Muscle of back (tissue), 11 donors: ENCODE measurements around the gene CACNB2. TPM values are rescaled to one million over a fixed set of nuclear protein-coding genes. Genes with fewer than 3 reads are reported as not detected.

Experiments
- DNase-seq, 3 donors: peaks; one replicate each; pipeline versions ENCODE4 v3.0.0 to v3.0.0-alpha.2; 2013
- polyA plus RNA-seq, 10 donors: library from polyadenylated mRNA; unstranded; fragments of 120-200 nt; gene quantifications; one replicate each; pipeline ENCODE4 v1.2.1, GENCODE V29; 2013; ENCODE audit not compliant: insufficient read length in 10 of 10

The CACNB2 gene
- polyA plus RNA-seq, 10 donors = 1.0 to 2.2 (median 1.4) TPM

- no peak for DNase-seq
Observed at GRCh38 chr10:18446205-18446604, 306.0 kb downstream of the CACNB2 start.

DNA sequence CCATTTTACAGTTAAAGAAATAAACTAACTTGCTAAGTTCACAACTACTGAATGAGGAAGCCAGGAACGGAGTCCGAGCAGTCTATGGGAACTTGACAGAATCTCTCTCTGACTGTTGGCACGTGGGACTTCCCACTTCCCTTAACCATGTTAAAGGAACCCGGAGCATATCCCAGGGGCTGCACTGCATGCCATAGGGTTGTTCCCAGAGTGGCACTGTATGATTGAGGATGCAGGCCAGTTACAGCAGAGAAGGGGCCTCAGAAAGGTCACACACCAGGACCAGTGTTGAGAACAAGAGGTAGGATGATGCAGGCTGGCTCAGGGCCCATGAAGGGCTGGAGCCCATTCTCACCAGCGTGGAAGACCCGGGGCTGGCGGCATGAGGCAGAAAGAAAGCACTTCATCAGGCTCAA is 309.4 kb downstream of the CACNB2 start:
- peak in 1 of 3 donors; percentile 6 for DNase-seq

GRCh38 chr10:18450298-18450697 is 310.1 kb downstream of the CACNB2 start:
- peak in 1 of 3 donors; percentile 4 for DNase-seq

GRCh38 chr10:18455086-18455884 is 315.1 kb downstream of the CACNB2 start:
- DNase-seq = no peak

DNA sequence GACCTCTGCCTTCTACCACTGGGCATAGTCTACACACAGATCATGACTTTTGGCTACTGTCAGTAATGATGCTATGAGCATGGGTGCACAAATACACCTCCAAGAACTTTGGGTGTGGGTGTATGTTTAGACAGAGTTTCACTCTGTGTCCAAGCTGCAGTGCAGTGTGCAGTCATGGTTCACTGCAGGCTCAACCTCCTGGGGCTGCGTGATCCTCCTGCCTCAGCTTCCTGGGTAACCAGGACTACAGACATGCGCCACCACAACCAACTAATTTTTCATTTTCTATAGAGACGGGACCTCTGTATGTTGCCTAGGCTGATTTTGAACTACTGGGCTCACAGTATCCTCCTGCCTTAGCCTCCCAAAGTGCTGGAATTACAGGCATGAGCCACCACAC is 316.8 kb downstream of the CACNB2 start:
- no peak for DNase-seq

DNA sequence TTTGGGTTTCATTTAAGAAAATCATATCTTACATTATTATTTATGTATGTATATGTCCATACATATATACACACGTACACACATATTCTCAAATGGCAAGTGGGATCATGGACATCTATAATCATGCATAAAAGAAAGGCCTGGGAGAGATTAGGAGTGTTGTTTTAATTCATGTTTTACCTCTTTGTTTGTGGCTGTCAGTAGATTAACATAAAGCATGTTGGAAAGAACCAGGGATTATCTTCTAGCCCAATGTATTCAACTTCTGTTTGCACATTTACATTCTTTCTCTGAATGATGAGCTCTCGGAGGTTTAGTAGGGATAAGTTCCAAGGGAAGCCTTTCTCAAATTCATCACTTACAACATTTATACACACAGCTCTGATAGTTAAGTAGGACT is 319.8 kb downstream of the CACNB2 start:
- DNase-seq = no peak

GRCh38 chr10:18463673-18464211 is 323.5 kb downstream of the CACNB2 start:
- no peak for DNase-seq

DNA sequence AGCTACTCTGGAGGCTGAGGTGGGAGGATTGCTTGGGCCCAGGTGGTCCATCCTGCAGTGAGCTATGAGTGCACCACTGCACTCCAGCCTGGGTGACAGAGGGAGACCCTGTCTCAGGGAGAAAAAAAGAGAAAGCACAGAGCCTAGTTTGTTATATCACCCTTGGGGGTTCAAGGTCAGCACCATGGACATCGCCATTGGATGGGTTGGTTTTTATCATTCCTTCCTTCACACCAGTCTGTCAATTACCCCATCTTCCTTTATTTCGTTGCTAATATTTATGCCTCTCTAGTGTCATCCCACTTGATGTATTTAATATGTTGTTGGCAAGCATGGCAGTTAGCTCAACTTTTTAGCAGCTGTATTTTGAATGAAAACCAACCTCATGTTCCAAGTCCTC is 328.9 kb downstream of the CACNB2 start:
- DNase-seq = no peak

DNA sequence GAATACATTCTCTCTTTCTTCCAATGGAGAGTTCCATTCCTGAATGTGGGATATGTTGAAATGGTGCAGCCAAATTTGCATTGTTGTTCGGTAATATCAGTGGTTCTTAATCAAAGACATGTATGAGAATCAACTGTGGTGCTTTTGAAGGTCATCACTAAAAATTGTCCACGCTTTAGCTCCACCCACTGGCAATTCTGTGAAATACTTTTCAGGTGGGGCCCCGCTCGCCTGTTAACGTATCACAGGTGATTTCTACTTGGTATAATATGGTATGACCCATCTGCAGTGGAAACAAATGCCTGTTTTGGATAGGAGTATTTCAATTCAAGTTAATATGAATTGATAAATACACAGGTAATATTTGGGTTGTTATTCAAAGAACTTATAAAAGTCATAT is 332.8 kb downstream of the CACNB2 start:
- DNase-seq = no peak

DNA sequence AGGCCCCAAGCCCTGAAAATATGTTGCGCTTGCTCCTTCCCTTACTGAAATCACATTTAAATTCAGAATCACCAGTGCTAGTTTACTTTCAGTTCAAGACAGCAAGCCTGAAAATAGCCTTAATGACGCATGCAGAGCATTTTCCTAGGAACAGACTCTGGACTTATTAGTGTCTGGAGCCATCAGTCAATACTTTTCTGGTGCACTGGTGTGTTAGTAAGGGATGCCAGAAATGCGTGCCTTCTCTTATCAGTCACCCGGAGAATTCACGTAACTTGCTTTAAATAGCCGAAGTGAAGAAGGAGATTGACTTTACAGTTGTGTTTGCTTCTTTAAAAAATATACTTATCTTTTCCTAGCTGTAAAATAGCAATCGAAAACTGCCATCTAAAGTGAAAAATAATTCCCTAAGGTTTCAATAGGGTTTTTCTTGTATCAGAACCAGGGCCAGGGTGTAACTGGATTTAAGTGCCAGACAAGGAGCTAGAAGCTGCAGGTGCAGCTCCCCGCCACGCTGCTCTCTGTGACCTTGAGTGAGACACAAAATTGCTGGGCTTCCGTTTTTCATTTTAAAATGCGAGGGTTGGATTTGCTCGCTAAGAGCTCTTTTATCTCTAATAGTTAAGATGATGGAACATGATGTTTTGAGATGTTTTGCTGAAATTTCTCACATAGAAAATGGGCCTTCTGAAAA is 333.3 kb downstream of the CACNB2 start:
- no peak for DNase-seq

DNA sequence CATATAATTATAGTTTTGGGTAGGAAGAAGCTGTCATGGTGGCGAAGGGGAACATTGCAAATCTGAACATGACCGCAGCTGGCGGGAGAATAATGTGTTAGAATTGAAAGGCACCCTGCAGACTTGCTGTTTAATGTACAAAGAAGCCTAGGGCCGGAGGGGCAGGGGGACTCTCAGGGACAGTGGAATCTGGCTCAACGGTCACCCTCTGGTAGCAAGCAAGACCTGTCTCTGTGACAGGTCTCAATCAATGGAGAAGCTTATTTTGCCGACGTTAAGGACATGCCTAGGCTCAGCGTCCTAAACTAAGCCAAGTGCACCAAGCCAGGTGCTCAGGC is 333.9 kb downstream of the CACNB2 start:
- DNase-seq = no peak

- no peak for DNase-seq
Observed at GRCh38 chr10:18476076-18476647, 335.9 kb downstream of the CACNB2 start.

DNA sequence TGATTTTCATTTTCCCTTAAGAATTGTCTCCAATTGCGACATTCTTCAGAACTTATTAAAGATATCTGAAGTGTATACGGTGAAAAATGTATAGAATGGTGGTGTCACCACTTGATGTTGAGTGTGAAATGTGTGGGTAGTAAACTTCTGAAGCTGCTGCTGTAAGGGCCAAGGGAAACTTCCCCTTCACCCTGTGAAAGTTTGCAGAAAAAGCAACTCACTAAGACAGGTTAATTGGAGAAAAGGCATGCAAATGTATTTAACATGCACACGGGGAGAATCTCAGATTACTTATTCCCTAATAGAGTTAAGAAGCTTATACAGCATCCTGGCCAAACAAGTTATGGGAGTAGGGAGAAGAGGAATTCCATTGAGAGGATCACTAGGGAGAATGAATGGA is 338.1 kb downstream of the CACNB2 start:
- DNase-seq = no peak

DNA sequence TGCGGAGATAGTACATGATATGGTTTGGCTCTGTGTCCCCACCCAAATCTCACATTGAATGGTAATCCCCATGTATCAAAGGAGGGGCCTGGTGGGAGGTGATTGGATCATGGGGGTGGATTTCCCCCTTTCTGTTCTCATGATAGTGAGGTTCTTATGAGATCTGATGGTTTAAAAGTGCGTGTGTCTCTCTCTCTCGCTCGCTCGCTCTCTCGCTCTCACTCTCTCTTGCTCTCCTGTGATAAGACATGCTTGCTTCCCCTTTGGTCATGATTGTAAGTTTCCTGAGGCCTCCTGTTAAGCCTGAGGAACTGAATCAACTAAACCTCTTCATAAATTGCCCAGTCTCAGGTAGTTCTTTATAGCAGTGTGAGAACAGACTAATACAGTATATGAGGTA is 339.3 kb downstream of the CACNB2 start:
- no peak for DNase-seq

DNA sequence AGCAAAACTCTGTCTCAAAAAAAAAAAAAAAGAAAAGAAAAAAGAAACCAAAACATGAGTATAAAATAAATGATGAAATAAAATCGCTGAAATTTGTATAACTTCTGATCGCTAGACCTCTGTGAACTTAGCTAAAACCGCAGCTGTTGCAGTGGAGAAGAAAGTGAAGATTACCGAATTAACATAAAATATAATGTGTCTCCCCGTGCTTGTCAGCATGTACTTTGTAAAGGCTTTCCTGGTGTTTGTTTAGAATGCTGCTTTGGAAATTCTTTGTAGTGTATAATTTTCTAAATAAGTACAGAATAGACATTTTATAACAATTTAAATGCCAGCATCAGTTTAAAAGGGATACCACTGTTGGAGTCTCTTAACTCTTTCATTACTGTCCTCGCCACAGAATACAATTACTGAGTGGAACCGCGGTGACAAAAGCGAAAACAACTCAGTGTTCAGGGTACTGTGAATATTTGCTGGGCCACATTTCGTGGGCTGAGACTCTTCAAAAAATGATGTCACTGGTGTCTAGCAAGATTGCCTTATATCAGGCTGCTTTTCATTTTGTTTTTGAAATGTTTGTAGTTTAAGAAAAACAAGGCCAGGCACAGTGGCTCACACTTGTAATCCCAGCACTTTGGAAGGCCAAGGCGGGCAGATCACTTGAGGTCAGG is 343.4 kb downstream of the CACNB2 start:
- DNase-seq = no peak

DNA sequence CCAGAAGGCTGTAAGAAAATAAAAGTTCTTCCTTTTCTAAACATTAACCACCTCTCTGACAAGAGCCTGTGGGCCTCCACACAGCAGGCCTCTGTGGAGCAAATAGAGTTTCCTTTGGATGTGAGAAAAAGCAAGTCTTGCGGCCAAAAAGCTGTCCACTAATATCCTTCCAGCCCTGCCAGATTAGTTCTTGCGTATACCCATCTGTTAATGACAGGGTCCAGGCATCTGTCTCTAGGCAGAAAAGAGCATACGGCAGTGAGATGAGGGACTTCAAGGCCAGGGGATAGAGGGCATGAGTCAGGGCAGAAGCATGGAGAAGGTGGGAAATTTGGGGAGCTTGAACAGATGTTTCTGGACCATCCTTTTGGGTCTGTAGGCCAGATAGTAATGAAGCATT is 346.2 kb downstream of the CACNB2 start:
- no peak for DNase-seq

DNA sequence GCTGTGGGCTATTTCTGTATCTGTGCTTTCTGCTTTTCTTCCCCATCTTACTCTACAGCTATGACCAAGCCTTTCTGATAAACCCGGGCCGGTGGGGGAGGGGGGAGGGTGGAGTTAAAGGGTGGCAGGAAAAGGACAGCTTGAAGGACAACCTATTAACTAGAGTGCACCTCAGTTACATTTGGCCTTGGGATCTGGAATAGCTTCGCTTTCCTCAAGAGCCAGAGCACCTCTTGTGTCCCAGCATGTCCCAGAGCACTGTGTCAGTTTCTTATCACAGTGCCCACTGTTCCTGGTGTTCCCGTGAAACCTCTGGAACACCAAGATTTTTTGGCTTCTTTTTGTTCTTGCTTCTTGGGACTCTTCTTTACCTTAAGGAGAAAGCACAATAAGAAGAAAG is 350.5 kb downstream of the CACNB2 start:
- no peak for DNase-seq

GRCh38 chr10:18497806-18498369 is 357.7 kb downstream of the CACNB2 start:
- DNase-seq = no peak

- DNase-seq = no peak
Observed at GRCh38 chr10:18498998-18499397, 358.8 kb downstream of the CACNB2 start.

DNA sequence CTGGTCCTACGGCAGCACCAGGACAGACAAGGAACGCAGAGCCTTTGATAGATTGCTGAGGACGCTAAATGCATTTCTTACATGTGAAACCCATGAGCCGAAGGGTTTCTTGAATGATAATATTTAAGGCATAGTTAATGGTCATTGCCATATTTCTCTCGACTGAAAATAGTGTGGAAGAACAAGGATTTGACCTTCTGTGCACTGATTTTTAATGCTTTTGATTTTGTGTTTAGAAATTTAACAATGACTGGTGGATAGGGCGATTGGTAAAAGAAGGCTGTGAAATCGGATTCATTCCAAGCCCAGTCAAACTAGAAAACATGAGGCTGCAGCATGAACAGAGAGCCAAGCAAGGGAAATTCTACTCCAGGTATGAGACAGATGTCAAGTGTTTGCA is 360.4 kb downstream of the CACNB2 start:
- no peak for DNase-seq

- peak in 1 of 3 donors; percentile 13 for DNase-seq
Observed at GRCh38 chr10:18501198-18501597, 361.0 kb downstream of the CACNB2 start.

DNA sequence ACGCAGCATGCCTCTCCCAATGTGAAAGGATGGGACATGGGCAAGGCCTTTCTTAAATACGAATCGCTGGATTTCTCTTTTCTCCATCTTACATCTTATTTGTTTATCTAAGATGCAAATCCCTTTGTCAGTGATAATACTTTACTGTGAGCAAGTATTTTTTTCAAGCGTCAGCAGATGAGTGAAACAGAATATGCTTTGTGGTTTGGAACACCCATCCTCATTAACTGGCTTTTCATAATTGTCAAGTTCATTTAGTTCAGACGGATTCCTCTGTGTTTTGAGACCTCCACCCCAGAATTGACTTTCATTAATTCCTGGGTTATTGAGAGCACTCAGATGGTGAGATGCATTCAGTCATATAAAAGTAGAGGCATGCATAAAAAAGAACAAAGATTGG is 361.4 kb downstream of the CACNB2 start:
- DNase-seq = no peak
